Caki2 (cell line): Measurements from ENCODE around the gene DPEP2NB. TPM values are rescaled to one million over a fixed set of nuclear protein-coding genes. Genes with fewer than 3 reads are reported as not detected.
A peak's percentile ranks its signal among the peaks of the same experiment; 100 is the strongest.
"Not testable (repeated sequence)": the region's sequence is repeated elsewhere in the genome, so short reads cannot be mapped to it uniquely, and the experiment has no call there.

Experiments
- DNase-seq: peaks from one replicate; pipeline ENCODE4 v3.0.0-alpha.2; 2015; ENCODE audit warnings: low read depth
- in situ Hi-C: cut with HindIII; loops from 2 replicates; pipeline ENCODE4 v1.10.0; 2016; ENCODE audit warnings: low sequenced_read_pairs, low pct_unique_long_range_greater_than_20kb, mixed read lengths
- total RNA-seq: library from RNA; depleted of rRNA; stranded (reverse); fragments of >200 nt; shearing (Covaris generic); gene quantifications from 2 replicates; pipeline ENCODE4 v1.2.3, GENCODE V29; 2014; ENCODE audit warnings: low replicate concordance

Gene DPEP2NB
- total RNA-seq, 1 experiment from 2014 or later, result not detected

DNA sequence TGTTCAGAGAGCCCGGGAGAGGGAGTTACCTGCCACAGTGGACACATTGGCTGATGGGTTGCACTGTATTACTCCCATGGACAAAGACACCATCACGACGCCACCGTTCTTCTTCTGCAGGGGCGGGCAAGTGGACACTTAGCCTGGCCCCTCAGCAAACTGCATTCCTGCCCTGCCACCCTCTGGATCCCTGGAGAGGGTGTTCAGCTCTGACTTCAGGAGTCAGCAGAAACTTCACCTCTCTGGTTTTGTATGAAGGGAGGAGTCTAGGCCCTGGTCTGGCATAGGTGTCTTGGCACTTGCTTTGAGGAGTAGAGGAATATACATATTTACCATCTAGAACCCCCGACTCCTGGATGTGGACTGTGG lies 25.7 kb downstream of the DPEP2NB start:
- in situ Hi-C loops, result no loop called here
- no peak for DNase-seq

DNA sequence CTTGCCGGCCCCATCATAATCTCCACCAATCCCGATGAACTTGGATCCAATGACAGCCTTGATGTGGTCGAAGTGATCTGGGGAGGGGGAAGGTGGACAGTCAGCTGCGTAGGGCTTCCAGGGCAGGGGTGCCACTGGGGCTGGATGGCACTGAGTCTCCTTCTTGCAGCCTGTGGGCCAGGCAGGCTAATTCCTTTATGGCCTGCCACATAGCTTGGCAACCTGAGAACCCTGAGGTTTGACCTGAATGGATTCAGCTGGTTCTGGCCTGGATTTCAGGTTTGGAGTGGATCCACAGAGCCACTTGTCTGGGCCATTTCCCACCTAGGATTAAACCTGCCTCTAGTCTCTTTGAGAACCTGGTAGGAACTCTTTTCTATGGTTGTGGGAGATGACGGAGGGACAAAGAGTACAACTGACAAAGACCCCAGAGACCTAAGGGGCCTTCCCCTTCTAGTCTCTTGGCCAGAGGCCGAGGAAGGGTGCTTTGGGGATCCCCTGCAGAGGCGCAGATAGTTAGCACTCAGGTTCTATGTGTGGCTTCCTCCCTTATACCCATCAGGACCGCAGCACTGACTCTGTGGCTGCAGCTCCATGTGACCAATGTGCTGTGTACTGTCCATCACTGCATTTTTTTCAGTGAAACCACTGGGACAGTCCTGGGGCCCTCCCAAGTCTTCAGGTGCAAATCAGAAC lies 26.2 kb downstream of the DPEP2NB start:
- no peak for DNase-seq
- in situ Hi-C loops, result no loop called here

DNA sequence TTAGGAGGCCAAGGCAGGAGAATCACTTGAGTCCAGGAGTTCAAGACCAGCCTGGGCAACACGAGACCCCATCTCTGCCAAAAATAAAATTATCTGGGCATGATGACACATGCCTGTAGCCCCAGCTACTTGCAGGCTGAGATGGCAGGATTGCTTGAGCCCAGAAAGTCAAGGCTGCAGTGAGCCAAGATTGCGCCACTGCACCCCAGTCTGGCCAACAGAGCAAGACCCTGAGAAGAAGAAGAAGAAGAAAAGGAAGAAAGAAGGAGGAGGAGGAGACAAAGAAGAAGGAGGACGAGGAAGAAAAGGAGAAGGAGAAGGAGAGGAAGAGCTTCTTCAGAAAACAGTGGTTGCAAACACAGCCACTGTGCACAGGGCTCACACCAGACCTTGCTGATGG lies 27.0 kb downstream of the DPEP2NB start:
- no peak for DNase-seq
- in situ Hi-C loops, result no loop called here

DNA sequence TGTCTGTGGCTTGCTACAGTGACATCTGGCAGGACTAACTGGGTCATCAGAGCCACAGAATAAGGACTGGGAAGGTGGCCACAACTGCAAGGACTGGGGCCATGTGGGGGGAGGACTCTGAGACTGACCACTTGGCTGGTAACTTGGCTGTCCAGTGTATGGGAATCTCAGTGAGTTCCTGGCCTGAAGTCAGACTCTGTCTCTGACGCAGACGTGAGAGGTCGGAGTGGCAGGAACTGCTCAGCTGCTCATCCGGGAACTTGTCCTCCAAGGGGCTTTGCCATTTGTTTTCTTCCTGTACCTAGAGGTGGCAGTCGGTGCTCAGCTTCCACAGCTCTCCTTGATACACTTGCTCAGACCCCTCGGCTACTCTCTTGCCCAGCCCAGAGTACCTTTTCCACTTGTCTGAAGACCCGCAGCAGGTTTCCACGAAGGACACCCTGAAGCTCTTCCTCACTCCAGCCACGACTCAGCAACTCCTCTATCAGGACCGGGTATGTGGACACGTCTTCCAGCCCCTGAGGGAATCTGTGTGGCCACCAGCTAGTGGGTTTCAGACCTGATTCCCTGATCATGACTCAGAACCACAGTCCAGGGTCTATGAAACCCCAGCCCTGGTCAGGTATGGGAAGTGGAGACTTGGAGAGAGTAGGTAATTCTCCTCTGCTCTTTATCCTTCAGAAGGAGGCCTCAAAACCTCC lies 28.1 kb downstream of the DPEP2NB start:
- no peak for DNase-seq
- in situ Hi-C loops, result no loop called here

DNA sequence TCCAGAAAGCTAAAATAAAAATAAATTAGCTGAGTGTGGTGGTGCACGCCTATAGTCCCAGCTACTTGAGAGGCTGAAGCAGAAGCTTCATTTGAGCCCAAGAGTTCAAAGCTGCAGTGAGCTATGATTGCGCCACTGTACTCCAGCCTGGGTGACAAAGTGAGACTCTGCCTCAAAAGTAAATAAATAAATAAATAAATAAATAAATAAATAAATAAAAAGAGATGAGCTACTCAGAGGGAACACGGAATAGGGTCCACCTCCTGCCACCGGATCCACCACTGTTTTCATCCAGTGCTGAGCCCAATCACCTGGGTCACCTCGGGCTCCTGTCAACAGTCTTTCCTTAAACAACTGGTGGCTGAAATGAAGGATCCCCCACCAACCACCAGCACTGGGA lies 28.8 kb downstream of the DPEP2NB start:
- no peak for DNase-seq
- in situ Hi-C loops, result no loop called here

DNA sequence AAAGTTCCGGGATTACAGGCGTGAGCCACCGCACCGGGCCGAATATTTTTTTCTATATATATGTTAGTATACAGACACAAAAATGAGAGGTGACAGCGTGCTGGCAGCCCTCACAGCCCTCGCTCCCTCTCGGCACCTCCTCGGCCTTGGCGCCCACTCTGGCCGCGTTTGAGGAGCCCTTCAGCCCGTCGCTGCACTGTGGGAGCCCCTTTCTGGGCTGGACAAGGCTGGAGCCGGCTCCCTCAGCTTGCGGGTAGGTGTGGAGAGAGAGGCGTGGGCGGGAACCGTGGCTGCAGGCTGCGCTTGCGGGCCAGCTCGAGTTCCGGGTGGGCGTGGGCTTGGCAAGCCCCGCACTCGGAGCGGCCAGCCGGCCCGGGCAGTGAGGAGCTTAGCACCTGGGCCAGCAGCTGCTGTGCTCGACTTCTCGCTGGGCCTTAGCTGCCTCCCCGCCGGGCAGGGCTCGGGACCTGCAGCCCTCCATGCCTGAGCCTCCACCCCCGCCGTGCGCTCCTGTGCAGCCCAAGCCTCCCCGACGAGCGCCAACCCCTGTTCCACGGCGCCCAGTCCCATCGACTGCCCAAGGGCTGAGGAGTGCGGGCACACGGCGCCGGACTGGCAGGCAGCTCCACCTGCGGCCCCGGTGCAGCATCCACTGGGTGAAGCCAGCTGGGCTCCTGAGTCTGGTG lies 33.6 kb downstream of the DPEP2NB start:
- in situ Hi-C loops, result no loop called here
- no peak for DNase-seq

DNA sequence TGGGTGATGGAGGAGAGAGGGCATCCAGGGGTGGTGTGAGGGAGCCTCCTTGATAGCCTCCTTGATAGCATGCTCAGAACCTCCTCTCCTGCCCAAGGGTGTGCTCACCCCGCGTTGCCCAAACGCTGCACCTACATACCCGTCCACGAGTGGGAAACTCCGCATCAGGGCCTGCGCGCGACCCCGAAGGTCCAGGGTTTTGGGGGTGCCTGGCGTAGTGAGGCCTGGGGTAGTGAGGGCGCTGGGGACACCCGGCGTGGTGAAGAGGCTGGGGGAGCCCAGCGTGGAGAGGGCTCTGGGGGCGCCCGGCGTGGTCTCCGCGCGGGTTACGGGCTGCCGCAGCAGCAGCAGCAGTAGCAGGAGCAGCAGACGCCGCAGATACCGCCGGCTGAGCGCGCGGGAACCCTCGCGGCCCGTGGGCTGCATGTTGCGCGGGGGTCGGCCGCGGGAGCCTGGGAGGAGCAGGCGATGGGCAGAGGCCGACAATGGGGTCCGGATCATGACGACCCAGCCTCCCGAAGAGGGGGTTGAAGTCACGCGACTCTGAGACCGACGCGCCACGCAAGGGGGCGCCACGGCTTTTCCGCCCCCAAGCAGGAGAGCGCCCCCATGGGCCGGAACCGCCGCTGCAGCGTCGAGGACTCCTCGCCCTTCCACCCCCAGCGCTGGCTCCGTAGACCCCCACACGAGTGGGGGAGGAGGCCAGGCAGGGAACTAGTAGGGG lies 35.6 kb downstream of the DPEP2NB start, which contains the start of gene DPEP3:
Gene DPEP3 (minus strand): TSS at position 545 of the 724 bp plus-strand sequence. CDS start 119 bp downstream, at position 426.
- DNase-seq, result no peak
- in situ Hi-C loops, result no loop called here

DNA sequence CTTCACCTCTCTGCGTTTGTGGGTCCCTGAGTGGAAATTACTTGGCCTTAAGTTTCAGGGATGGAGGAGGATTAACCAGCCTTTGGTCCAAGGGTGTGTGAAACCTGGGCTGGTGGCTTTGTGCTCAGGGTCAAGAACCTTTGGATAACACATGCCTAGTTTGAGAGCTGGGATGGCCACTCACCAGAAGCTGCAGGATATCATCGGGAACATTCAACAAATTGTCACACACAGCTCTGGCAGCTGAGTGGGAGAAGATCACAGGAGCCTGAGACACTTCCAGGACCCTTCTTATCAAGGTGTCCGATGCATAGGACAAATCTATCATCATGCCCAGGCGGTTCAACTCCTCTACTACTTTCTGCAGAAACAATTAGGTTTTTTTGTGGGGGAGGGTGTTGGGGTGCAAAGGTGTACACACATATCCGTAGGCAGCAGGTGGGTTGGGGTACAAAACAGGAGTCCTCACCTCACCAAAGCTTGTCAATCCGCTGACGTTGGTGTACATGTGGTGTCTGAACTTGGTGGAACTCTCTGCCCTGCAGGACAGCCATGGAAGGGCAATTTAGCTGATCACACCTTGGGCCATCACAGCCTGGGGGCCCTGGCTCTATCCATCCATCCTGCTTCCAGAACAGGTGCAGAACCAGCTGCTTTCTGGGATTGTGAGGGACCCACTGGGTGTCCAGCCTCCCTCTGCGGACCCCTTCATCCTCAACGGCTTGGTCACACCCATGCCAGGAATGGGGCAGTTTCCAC lies 38.1 kb downstream of the DPEP2NB start:
- no peak for DNase-seq
- in situ Hi-C loops, result no loop called here

DNA sequence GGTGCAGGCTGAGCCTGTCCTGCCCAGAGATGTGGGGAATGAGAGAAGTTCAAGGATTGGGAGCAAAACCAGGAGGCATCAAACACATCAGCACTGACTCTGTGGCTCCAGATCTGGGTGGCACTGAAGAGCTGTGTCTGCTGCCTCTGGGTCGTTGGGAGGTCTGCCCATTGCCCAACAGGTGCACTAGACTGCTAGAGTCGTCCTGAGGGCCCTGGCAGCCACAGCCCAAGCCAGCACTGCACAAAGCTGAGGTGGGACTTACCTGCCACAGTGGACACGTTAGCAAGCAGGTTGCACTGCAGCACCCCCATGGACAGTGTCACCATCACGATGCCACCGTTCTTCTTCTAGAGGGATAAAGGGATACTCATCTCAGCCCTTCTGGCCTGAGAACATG lies 38.7 kb downstream of the DPEP2NB start:
- in situ Hi-C loops, result no loop called here

DNA sequence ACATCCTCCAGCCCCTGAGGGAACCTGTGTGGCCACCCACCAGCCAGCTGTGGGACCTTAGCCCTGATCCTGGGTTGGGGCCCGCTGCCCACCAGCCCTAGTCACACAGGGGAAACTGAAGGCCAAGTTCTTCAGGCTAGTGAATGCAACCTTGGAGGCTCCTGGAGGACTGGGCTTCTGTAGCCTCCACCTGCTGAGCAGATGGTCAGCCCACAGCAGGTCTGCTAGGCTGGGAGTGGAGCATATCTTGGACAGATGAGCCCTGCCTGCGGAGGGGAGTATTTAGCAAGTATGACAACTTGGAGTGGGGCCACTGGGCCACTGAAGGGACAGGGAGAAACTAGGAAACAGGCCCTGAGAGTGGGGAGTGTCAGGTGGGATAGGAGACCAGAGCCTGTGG lies 39.5 kb downstream of the DPEP2NB start:
- in situ Hi-C loops, result no loop called here
- no peak for DNase-seq

More for the DNA sequence above, 38.7 kb downstream of the DPEP2NB start:
- no peak for DNase-seq

DNA sequence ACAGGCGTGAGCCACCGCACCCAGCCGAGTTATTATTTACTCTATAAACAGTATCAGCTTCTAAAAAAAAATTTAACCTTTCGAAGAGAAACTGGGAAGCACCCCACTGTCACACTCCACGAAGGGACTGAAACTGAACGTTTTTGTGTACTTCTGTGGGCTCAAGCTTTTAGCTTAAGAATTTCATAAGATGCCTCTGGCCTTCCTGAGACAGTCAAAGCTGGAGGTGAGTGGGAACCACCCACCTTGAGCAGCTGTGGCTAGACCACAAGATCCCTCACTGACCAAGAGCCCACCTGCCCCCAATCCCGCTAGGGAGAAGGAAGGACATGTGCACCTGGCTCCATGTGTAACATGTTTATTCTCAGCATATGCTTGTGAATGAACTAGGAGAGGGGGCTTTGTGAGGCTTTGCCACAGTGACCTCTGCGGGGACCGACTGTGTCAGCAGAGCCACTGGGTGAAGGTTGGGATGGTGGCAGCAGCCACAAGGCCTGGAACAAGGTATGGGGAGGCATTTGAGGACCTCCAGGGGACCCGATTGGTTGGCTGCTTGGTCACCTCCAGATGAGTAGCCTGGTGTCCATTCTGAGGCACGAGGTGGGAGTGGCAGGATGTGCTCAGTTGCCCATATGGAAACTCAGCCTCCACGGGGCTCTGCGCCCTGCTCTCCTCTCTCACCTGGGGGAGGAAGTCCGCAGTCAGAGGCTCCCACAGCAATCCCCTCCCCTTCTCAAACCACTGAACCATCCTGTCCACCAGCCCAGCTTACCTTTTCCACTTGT lies 40.2 kb downstream of the DPEP2NB start:
- in situ Hi-C loops, result no loop called here
- DNase-seq, result no peak

DNA sequence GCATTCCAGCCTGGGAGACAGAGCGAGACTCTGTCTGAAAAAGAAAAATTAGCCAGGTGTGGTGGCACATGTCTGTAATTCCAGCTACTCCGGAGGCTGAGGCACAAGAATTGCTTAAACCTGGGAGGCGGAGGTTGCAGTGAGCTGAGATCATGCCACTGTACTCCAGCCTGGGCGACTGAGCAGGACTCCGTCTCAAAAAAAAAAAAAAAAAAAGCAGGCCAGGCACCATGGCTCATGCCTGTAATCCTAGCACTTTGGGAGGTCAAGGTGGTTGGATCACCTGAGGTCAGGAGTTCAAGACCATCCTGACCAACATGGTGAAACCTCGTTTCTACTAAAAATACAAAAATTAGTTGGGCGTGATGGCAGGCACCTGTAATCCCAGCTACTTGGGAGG lies 43.4 kb downstream of the DPEP2NB start:
- in situ Hi-C loops, DNase-seq: not testable (repeated sequence)

DNA sequence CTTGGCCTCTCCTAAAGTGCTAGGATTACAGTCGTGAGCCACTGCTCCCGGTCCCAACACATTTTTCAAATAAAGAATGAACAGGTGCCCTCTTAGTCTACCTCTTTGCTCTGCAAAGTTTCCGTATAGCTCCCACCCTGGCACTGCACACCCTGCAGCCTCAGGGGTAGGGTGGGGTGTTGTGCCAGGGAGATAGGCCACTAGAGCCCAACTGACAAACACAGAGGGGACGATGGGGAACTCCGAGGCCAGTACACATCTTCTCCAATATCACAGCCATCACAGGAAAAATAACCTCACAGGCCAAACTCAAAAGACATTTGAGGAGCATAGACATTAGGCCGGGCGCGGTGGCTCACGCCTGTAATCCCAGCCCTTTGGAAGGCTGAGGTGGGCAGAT lies 44.6 kb downstream of the DPEP2NB start:
- in situ Hi-C loops, result no loop called here
- no peak for DNase-seq

DNA sequence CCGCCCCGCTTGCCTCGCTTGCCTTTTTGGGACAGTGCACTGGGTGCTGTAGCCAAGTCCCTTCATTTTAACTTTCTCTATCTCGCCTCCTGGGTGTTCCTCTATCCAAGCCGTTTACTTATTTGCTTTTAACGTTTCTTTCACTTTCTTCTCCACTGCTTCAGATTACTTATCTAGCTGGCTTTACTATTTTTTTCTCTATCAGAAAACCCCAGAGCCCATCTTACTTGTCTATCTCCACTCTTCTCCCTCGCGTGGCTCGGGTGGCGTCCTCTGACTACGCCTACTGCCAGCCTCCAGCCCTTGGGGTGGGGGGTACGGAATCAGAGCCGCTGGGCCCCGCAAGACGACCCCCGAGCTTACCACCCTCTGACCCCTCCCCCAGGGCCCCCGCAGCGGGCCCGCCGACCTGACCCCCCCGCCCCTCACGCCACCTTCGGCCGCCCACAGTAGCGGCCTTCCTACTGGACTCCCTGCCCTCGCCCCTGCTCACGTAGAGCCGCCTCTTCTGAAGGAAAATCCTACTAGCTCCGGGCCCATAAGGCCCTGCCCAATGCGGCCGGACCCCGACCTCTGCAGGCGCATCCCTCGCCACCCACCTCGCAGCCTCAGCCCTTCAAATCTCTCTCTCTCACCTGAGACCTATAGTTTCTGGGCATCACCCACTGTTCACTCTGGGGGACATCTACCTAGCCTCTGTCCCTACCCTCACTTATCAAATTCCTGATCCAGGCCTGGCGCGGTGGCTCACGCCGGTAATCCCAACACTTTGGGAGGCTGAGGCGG lies 46.3 kb downstream of the DPEP2NB start:
- in situ Hi-C loops, result no loop called here
- DNase-seq, result no peak

DNA sequence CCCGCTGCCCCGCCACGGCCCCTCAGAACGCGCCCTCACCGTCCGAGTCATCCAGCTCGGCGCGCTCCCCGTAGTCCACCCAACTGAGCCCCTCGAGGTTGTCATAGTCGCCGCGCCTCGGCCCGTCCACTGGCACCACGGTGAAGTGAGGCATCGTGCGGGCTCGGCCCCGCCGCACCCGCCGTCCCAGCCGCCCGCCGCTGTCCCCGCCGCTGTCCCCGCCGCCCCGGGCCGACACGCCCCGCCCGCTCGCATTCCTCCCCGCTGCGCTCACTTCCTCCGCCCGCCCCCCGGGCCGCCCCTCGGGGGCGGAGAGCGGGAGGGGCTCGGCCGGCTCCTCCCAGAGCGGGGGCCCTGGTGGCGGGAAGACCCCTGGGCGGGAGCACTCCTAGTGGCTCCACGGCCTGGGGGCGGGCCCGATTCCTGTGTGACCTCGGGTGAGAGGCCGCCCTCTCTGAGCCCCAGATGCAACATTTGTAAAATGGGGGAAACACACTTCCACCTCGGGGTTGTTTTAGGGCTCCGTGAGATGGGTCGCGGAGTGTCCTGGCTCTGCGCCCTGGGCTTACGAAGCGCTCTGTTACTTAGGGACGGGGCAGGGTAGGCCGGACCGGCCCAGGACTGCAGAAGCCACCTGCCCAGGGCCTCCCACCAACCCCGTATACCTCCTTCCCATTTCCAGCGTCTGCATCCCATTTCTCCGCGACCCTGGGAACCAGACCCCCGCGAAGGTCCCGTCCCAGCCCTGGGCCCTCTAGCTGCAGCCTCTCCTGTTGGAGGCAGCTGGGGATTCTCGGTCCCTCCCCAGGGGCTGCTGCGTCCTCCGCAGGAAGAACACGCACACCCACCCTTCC lies 47.1 kb downstream of the DPEP2NB start, which contains the start of gene SLC12A4:
Gene SLC12A4 (minus strand): TSS at position 238 of the 854 bp plus-strand sequence. CDS start 84 bp downstream, at position 154.
- in situ Hi-C loops, result no loop called here
- DNase-seq, result peak; percentile 72

DNA sequence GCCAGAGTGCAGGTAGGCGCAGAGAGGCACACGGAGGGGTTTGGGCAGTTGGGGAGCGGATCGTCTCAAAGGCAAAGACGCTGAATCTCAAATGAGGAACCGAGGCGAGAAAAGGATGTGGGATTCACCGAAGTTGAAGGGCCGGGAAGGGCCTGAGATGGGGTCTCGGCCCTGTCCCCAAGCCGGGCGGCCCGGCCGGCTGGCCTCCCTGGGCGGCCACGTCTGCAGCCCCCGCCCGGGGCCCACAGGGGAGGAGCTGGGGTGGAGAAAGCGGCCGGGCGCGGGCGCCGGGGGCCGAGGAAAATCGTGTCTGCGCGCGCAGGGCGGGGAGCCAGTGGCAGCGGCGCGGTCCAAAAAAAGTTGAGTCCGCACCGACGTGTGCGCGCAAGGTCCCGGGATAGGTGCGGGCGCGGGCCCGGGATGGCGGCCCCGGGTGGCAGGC lies 47.7 kb downstream of the DPEP2NB start:
- no peak for DNase-seq
- in situ Hi-C loops, result no loop called here
